Pancreas (tissue), 10 donors: ENCODE results near the gene APOBEC3B. TPM values are rescaled to one million over a fixed set of nuclear protein-coding genes. Genes with fewer than 3 reads are reported as not detected.
"Not testable (repeated sequence)": the region's sequence is repeated elsewhere in the genome, so short reads cannot be mapped to it uniquely, and the experiment has no call there.

ENCODE experiments used
- ATAC-seq, 4 donors: fragments of 200-7000 bp; cut with Tn5 transposase; one replicate each; pipeline versions ENCODE4 v1.8.0 to v1.9.1; 2020; ENCODE audit warnings: mild to moderate bottlenecking in 4 of 4, moderate library complexity in 4 of 4
- DNase-seq, 6 donors: peaks; one replicate each; pipeline ENCODE4 v3.0.0-alpha.2; 2020
- FAIRE-seq: peaks from 2 replicates; lab custom pipeline; 2012; peaks lifted over from hg19 to GRCh38; lab: Jason Lieb, UNC
- H3K27ac ChIP-seq, 4 donors: fragments of 200-600 bp; sonication (generic); 1 replicate in 3 of 4; 2 replicates in 1 of 4; pipeline versions ENCODE4 v1.5.0 to v1.8.0; 2020
- H3K27me3 ChIP-seq, 4 donors: fragments of 200-600 bp; one replicate each; pipeline ENCODE4 v1.8.0; 2021
- H3K36me3 ChIP-seq, 3 donors: fragments of 200-600 bp; sonication (generic) in 1 of 3; one replicate each; pipeline versions ENCODE4 v1.5.0 to v1.8.0; 2020 to 2021
- H3K4me1 ChIP-seq, 3 donors: fragments of 200-600 bp; one replicate each; pipeline ENCODE4 v1.8.0; 2021
- H3K4me3 ChIP-seq, 4 donors: fragments of 200-600 bp; sonication (generic) in 2 of 4; one replicate each; pipeline versions ENCODE4 v1.5.0 to v1.8.0; 2020 to 2021
- H3K9me3 ChIP-seq, 4 donors: fragments of 200-600 bp; one replicate each; pipeline ENCODE4 v1.8.0; 2021
- WGBS, 2 donors: extraction: QIAGEN DNeasy Blood & Tissue Kit; methylation state at CpG; one replicate each; pipeline ENCODE4 v1.1.7; 2013; 5-methylcytosine and 5-hydroxymethylcytosine counted together
- intact Hi-C, 3 donors: fragments of 100-400 bp; cut with DNase I; formaldehyde crosslinking; loops; one replicate each; pipeline versions ENCODE4 v1.11.1 to v1.14.2; 2022
- polyA plus RNA-seq, 2 donors: library from polyadenylated mRNA; stranded (reverse); fragments of 200-250 nt; gene quantifications; one replicate each; pipeline ENCODE4 v1.2.3, GENCODE V29; 2013
- total RNA-seq, 6 donors: library from RNA; stranded (reverse); fragmentation: NEBNext Ultra II Directional in 4 of 6; extraction: Animal tissue kit (Norgen Biotek cat#: 25700) in 4 of 6; gene quantifications; one replicate each; pipeline versions ENCODE4 v1.2.1 to v1.2.4, GENCODE V29; 2021 to 2023
- TF ChIP-seq, protein P1 (sequence below), 4 donors: fragments of 200-600 bp; sonication (generic) in 3 of 4; IDR thresholded peaks; one replicate each; pipeline versions ENCODE4 v1.5.0 to v1.8.0; 2021; ENCODE audit warnings: antibody characterized with exemption in 4 of 4
- donor health status: healthy with polysubstance abuse.
- donor health status: DM: no; HTN: no; CAD: no; lungs with moderate emphysema.
- donor health status: DM: no; HTN: no; CAD: no.
- donor health status: control.
- donor health status: control.
- donor health status: Bipolar disorder and iron deficiency.
- donor health status: DM: yes; HTN: yes; CAD: no.
- donor health status: DM: no; HTN: no; CAD: no.
- donor health status: DM: no; HTN: no; CAD: no.
- donor health status: DM: yes; HTN: yes; CAD: no.

Gene APOBEC3B
- total and polyA plus RNA-seq, 8 donors, result 0.60 to 10.2 (median 3.0) TPM

DNA sequence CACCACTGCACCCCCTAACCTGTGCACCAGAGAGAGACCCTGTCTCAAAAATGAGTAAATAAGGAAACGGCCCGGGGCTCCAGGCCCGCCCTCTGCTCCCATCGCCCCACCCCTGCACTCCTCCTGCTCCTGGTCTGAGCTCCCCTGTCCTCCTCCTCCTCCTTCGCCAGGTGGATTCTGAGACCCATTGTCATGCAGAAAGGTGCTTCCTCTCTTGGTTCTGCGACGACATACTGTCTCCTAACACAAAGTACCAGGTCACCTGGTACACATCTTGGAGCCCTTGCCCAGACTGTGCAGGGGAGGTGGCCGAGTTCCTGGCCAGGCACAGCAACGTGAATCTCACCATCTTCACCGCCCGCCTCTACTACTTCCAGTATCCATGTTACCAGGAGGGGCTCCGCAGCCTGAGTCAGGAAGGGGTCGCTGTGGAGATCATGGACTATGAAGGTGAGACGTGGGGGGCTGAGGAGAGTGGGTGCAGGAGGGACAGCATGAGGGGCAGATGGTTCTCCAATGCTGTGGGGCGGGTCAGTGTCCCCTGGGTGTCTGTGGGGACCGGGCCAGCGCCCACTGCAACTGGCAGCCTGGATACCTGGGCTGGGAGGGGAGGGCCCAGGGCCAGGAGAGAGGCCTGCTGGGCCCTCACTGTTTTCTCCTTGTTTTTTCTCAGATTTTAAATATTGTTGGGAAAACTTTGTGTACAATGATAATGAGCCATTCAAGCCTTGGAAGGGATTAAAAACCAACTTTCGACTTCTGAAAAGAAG is 35.6 kb downstream of the APOBEC3B start:
- Histone ChIP-seq H3K9me3 (no peaks in the 10 kb centered on the region), H3K4me1 (no peaks in the 10 kb centered on the region), H3K4me3 (no peak overlapping the region), H3K27ac (no peak overlapping the region), H3K27me3 (no peaks in the 10 kb centered on the region), H3K36me3 (no peaks in the 10 kb centered on the region)
- FAIRE-seq (no peak), DNase-seq (no peak), ATAC-seq (no peak)
- intact Hi-C loops, result no loop called here
- TF ChIP-seq, protein P1, sequence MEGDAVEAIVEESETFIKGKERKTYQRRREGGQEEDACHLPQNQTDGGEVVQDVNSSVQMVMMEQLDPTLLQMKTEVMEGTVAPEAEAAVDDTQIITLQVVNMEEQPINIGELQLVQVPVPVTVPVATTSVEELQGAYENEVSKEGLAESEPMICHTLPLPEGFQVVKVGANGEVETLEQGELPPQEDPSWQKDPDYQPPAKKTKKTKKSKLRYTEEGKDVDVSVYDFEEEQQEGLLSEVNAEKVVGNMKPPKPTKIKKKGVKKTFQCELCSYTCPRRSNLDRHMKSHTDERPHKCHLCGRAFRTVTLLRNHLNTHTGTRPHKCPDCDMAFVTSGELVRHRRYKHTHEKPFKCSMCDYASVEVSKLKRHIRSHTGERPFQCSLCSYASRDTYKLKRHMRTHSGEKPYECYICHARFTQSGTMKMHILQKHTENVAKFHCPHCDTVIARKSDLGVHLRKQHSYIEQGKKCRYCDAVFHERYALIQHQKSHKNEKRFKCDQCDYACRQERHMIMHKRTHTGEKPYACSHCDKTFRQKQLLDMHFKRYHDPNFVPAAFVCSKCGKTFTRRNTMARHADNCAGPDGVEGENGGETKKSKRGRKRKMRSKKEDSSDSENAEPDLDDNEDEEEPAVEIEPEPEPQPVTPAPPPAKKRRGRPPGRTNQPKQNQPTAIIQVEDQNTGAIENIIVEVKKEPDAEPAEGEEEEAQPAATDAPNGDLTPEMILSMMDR (IDR thresholded peaks at IDR 0.05), result no peak
- WGBS, 2 donors, result 75 to 78% methylated on average over 16 to 18 of the region's 18 CpGs

DNA sequence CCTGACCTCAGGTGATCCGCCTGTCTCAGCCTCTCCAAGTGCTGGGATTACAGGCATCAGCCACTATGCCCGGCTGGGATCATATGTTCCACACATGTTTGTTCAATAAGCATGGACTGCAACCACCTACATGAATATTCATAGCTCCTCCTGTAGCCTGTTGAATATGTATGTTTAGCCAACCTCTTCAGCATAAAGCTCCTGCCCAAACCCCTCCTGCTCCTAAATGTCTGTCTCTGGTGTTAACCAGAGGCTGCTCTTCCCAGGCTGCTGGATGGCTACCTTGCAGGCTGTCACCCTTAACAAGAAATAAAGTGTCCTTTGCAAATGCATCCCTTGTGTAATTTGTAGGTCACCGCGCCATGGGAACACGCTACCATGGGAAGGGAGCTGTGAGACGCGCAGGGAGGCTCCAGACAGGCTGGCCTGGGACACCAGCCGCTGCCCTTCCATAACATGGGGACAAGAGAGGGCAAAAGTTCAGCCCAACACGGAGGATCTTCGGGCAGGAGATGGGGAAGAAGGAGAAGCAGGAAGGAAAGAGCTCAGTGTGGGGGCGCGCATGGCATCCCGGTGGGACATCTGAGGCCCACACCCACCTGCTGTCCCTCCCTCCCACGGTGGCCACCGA is 38.0 kb downstream of the APOBEC3B start:
- H3K36me3 ChIP-seq, H3K4me1 ChIP-seq, H3K9me3 ChIP-seq, FAIRE-seq, intact Hi-C loops, H3K27me3 ChIP-seq, DNase-seq: not testable (repeated sequence)
- ATAC-seq, result peak in 2 of 4 donors; percentile 3 to 7
- 61 to 65% methylated on average over 13 to 15 of the region's 15 CpGs for WGBS, 2 donors
- Histone ChIP-seq H3K27ac (peak overlapping the region in 3 of 4 donors; percentile 42 to 50 (median 46)), H3K4me3 (peak overlapping the region in 1 of 4 donors; percentile 14)

DNA sequence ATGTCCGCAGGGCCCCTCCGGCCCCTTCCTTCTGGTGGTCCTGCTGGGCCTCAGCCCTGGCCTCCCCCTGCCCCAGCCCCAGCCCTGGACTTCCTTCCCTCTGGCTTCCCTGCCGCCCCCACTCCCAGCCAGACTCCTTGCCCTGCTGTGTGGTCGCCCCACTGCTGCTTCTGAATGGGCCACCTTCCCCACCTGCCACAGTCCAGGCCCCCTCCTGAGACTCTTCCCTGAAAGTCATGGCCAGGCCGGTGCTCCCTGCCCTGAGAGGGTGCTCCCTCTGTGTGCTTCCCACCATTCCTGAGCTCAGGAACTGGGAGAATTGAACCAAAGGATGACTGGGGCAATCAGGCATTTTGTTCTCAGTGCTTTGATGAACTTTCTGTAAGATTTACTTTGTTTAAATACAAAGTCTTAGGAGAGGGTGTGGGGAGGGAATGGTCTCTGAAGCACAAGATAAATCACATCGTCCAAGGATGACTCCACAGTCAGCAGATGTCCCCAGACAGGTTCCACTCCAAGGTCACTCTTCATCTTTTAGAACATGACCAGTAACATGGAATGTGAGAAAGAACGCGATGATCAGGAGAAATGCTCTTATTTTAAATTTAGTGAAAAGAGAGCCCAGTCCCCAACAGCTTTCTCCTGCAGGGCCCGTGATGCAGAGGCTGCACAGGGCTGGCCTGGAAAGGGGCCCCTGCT is 39.6 kb downstream of the APOBEC3B start:
- Histone ChIP-seq H3K4me1 (no peaks in the 10 kb centered on the region), H3K9me3 (no peaks in the 10 kb centered on the region), H3K36me3 (no peaks in the 10 kb centered on the region), H3K27ac (peak overlapping the region; percentile 22 to 75 (median 52)), H3K27me3 (no peaks in the 10 kb centered on the region), H3K4me3 (peak overlapping the region in 1 of 4 donors; percentile 31)
- intact Hi-C loops, result no loop called here
- FAIRE-seq (no peak), ATAC-seq (peak in 1 of 4 donors; percentile 7), DNase-seq (no peak)
- WGBS, 2 donors, result 68 to 80% methylated on average over 7 to 9 of the region's 9 CpGs
- TF ChIP-seq, protein P1 (IDR thresholded peaks at IDR 0.05), result no peak

DNA sequence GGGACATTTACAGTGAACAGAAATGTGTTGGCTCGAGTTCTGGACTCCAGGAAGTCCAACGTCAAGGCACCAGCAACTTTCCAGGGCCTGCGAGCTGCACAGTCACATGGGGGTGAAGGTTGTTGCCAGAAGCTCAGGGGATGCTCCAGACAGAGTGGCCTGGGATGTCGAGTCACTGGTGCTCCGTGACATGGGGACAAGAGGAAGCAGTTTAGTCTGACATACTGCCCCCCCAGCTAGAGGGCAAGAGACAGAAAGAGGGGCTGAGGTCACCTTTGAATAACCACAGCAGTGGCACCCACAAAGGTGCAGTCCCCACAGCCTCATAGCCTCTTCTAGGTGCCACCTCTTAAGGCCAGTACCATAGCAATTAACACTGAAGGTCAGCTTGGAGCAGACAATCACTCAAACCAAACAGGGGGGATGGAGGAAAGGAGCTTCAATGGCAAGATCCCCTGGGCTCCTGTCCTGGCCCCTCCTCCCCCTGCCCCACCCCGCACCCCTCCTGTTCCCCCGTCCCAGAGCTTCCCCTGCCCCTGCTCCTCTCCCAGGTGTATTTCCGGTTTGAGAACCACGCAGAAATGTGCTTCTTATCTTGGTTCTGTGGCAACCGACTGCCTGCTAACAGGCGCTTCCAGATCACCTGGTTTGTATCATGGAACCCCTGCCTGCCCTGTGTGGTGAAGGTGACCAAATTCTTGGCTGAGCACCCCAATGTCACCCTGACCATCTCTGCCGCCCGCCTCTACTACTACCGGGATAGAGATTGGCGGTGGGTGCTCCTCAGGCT is 42.6 kb downstream of the APOBEC3B start:
- TF ChIP-seq, protein P1 (IDR thresholded peaks at IDR 0.05), result no peak
- no peaks in the 10 kb centered on the region for H3K36me3 ChIP-seq
- intact Hi-C loops, result no loop called here
- no peaks in the 10 kb centered on the region for H3K27me3 ChIP-seq
- FAIRE-seq (no peak), DNase-seq (no peak), ATAC-seq (no peak)
- H3K4me3 ChIP-seq, result no peak overlapping the region
- WGBS, 2 donors, result 67 to 68% methylated on average over 15 of the region's 15 CpGs
- no peaks in the 10 kb centered on the region for H3K4me1 ChIP-seq
- H3K9me3 ChIP-seq, result no peaks in the 10 kb centered on the region
- H3K27ac ChIP-seq, result no peak overlapping the region
